Esophagus squamous epithelium (tissue), 5 donors: ENCODE measurements around the gene PITPNB. TPM values are rescaled to one million over a fixed set of nuclear protein-coding genes. Genes with fewer than 3 reads are reported as not detected.

Experiments
- DNase-seq: peaks from one replicate; lab custom pipeline; 2025; lab: John Stamatoyannopoulos, UW
- H3K27ac ChIP-seq, 4 donors: fragments of 200-600 bp; sonication (generic); one replicate each; pipeline ENCODE4 v1.5.1; 2016 to 2019; ENCODE audit warnings: mild to moderate bottlenecking in 1 of 4
- H3K27me3 ChIP-seq, 4 donors: fragments of 200-600 bp; sonication (generic); 1 replicate in 3 of 4; 2 replicates in 1 of 4; pipeline versions ENCODE4 v1.5.1 to v1.6.0; 2017 to 2021; ENCODE audit warnings: antibody characterized with exemption in 1 of 4
- H3K36me3 ChIP-seq, 3 donors: fragments of 200-600 bp; sonication (generic); one replicate each; pipeline ENCODE4 v1.5.1; 2016 to 2019
- H3K4me1 ChIP-seq, 3 donors: fragments of 200-600 bp; sonication (generic); one replicate each; pipeline ENCODE4 v1.5.1; 2017 to 2019
- H3K4me3 ChIP-seq, 4 donors: fragments of 200-600 bp; sonication (generic); 1 replicate in 3 of 4; 2 replicates in 1 of 4; pipeline ENCODE4 v1.5.1; 2016 to 2019; ENCODE audit warnings: mild to moderate bottlenecking in 2 of 4, moderate library complexity in 1 of 4
- H3K9me3 ChIP-seq, 3 donors: fragments of 200-600 bp; sonication (generic); one replicate each; pipeline ENCODE4 v1.5.1; 2016 to 2019
- CTCF ChIP-seq, 6 experiments: fragments of 450-650 bp in 4 of 6; fragments of 200-600 bp in 2 of 6; sonication (generic) in 2 of 6; IDR thresholded peaks; one replicate each; pipeline ENCODE4 v1.5.1; 2016 to 2019; ENCODE audit warnings: antibody characterized with exemption in 6 of 6, mild to moderate bottlenecking in 4 of 6, moderate library complexity in 4 of 6
- POLR2A ChIP-seq, 4 donors: fragments of 450-650 bp; IDR thresholded peaks; one replicate each; pipeline ENCODE4 v1.6.1; 2017; ENCODE audit warnings: antibody characterized with exemption in 4 of 4, mild to moderate bottlenecking in 4 of 4, moderate library complexity in 3 of 4
- WGBS, 2 donors: methylation state at CpG; one replicate each; pipeline ENCODE4 v1.1.5; 2018; 5-methylcytosine and 5-hydroxymethylcytosine counted together
- intact Hi-C: fragments of 100-400 bp; cut with DNase I; formaldehyde crosslinking; loops from one replicate; pipeline ENCODE4 v1.15.0; 2022
- total RNA-seq, 4 donors: library from RNA; depleted of rRNA; stranded (reverse); fragments of >200 nt; gene quantifications; one replicate each; pipeline ENCODE4 v1.1.0, GENCODE V29; 2016
- donor health status: DM: yes; HTN: yes; CAD: no.

PITPNB gene
- total RNA-seq, 4 donors from 2014 or later = 26.4 to 68.9 (median 46.4) TPM

GRCh38 chr22:27834364-27835185 is 84.5 kb downstream of the PITPNB start:
- intact Hi-C loops = no loop called here
- Histone ChIP-seq H3K27me3 (no peaks in the 10 kb centered on the region), H3K27ac (no peak overlapping the region), H3K9me3 (no peaks in the 10 kb centered on the region), H3K4me3 (no peak overlapping the region), H3K36me3 (no peaks in the 10 kb centered on the region), H3K4me1 (peaks cover 0 to 9% (median 0%) of the 10 kb centered on the region in 3 donors)
- no peak for TF ChIP-seq CTCF (IDR thresholded peaks at IDR 0.05)
- TF ChIP-seq POLR2A (IDR thresholded peaks at IDR 0.05) = no peak
- DNase-seq = no peak
- 89 to 92% methylated on average over 10 to 17 of the region's 20 CpGs for WGBS, 2 donors

- Histone ChIP-seq H3K27ac (no peak overlapping the region), H3K4me1 (peaks cover 0 to 9% (median 0%) of the 10 kb centered on the region in 3 donors), H3K4me3 (no peak overlapping the region), H3K9me3 (no peaks in the 10 kb centered on the region), H3K27me3 (no peaks in the 10 kb centered on the region), H3K36me3 (no peaks in the 10 kb centered on the region)
- 89 to 100% methylated on average over 2 of the region's 2 CpGs for WGBS, 2 donors
- DNase-seq = no peak
- TF ChIP-seq CTCF (IDR thresholded peaks at IDR 0.05) (no peak), POLR2A (IDR thresholded peaks at IDR 0.05) (no peak)
- intact Hi-C loops = no loop called here
Measured at GRCh38 chr22:27833803-27834202, 85.3 kb downstream of the PITPNB start.

- no peak overlapping the region for H3K27ac ChIP-seq
- no peak overlapping the region for H3K4me3 ChIP-seq
- no peaks in the 10 kb centered on the region for H3K9me3 ChIP-seq
- intact Hi-C loops = no loop called here
- DNase-seq = no peak
- WGBS, 2 donors = 88% methylated on average over 6 to 7 of the region's 7 CpGs
- no peaks in the 10 kb centered on the region for H3K27me3 ChIP-seq
- TF ChIP-seq CTCF (IDR thresholded peaks at IDR 0.05) (no peak), POLR2A (IDR thresholded peaks at IDR 0.05) (no peak)
- H3K36me3 ChIP-seq = no peaks in the 10 kb centered on the region
- H3K4me1 ChIP-seq = peaks cover 0 to 9% (median 0%) of the 10 kb centered on the region in 3 donors
Measured at GRCh38 chr22:27832606-27833005, 86.5 kb downstream of the PITPNB start.

GRCh38 chr22:27829620-27830019 is 89.4 kb downstream of the PITPNB start:
- intact Hi-C loops = no loop called here
- WGBS, 2 donors = 86 to 90% methylated on average over 3 of the region's 3 CpGs

More at GRCh38 chr22:27829620-27830019, 89.4 kb downstream of the PITPNB start:
- no peaks in the 10 kb centered on the region for H3K36me3 ChIP-seq
- no peak overlapping the region for H3K27ac ChIP-seq
- H3K4me1 ChIP-seq = no peaks in the 10 kb centered on the region
- no peaks in the 10 kb centered on the region for H3K27me3 ChIP-seq
- no peak for DNase-seq
- TF ChIP-seq POLR2A (IDR thresholded peaks at IDR 0.05) (no peak), CTCF (IDR thresholded peaks at IDR 0.05) (no peak)
- no peaks in the 10 kb centered on the region for H3K9me3 ChIP-seq
- no peak overlapping the region for H3K4me3 ChIP-seq
